Natural killer cell (primary cell): ENCODE measurements around the gene CD276. TPM values are rescaled to one million over a fixed set of nuclear protein-coding genes. Genes with fewer than 3 reads are reported as not detected.

Experiments
- ATAC-seq, 3 donors: fragments of 150-1000 bp in 2 of 3; fragments of 200-7000 bp in 1 of 3; cut with Tn5 transposase; 1 replicate in 1 of 3; 2 replicates in 2 of 3; pipeline ENCODE4 v1.10.0; 2021; ENCODE audit warnings: mild to moderate bottlenecking in 2 of 3, moderate library complexity in 2 of 3
- DNase-seq, 2 donors: peaks; one replicate each; pipeline versions ENCODE4 v3.0.0 to v3.0.0-alpha.2; 2013 to 2021; ENCODE audit warnings: mixed read lengths in 1 of 2
- H3K27ac ChIP-seq: one replicate; pipeline ENCODE4 v1.5.1; 2013; ENCODE audit warnings: mild to moderate bottlenecking, low read length
- H3K27me3 ChIP-seq: one replicate; pipeline ENCODE4 v1.6.1; 2013; ENCODE audit warnings: low read length; ENCODE audit not compliant: control insufficient read depth, insufficient read depth
- H3K36me3 ChIP-seq: one replicate; pipeline ENCODE4 v1.6.1; 2013; ENCODE audit warnings: low read length; ENCODE audit not compliant: control insufficient read depth, insufficient read depth
- H3K4me1 ChIP-seq: one replicate; pipeline ENCODE4 v1.6.1; 2013; ENCODE audit warnings: low read length; ENCODE audit not compliant: control insufficient read depth, insufficient read depth
- H3K4me3 ChIP-seq: one replicate; pipeline ENCODE4 v1.5.1; 2013; ENCODE audit warnings: low read length
- H3K9me3 ChIP-seq: one replicate; pipeline ENCODE4 v1.6.1; 2013; ENCODE audit warnings: low read length; ENCODE audit not compliant: control insufficient read depth, insufficient read depth
- H3K27ac Mint-ChIP-seq, 2 donors: one replicate each; pipeline ENCODE4 v1.8.0; 2022; ENCODE audit warnings: mild to moderate bottlenecking in 2 of 2, mixed read lengths in 2 of 2, moderate library complexity in 1 of 2
- H3K27me3 Mint-ChIP-seq, 2 donors: one replicate each; pipeline ENCODE4 v1.8.0; 2022; ENCODE audit warnings: low read depth in 2 of 2, mixed read lengths in 2 of 2
- H3K36me3 Mint-ChIP-seq: one replicate; pipeline ENCODE4 v1.8.0; 2022; ENCODE audit warnings: mixed read lengths
- H3K4me1 Mint-ChIP-seq, 2 donors: one replicate each; pipeline ENCODE4 v1.8.0; 2022; ENCODE audit warnings: mixed read lengths in 2 of 2
- H3K4me3 Mint-ChIP-seq: one replicate; pipeline ENCODE4 v1.8.0; 2022; ENCODE audit warnings: mild to moderate bottlenecking, moderate library complexity, mixed read lengths
- H3K9me3 Mint-ChIP-seq, 2 donors: one replicate each; pipeline ENCODE4 v1.8.0; 2022; ENCODE audit warnings: mixed read lengths in 2 of 2
- WGBS: methylation state at CpG from one replicate; pipeline ENCODE4 v1.1.7; 2013; ENCODE audit warnings: missing lambda C conversion rate; ENCODE audit not compliant: insufficient coverage; 5-methylcytosine and 5-hydroxymethylcytosine counted together
- intact Hi-C: fragments of 100-400 bp; cut with micrococcal nuclease; formaldehyde crosslinking; loops from one replicate; pipeline ENCODE4 v1.14.2; 2022
- total RNA-seq, 4 donors: library from RNA; stranded (reverse); fragments of 120-200 nt in 1 of 4; gene quantifications; one replicate each; pipeline versions ENCODE4 v1.2.3 to v1.2.4, GENCODE V29; 2013 to 2022
- TF ChIP-seq, protein P1 (sequence below): fragments of 200-600 bp; IDR thresholded peaks from one replicate; pipeline ENCODE4 v1.8.0; 2022; ENCODE audit warnings: antibody characterized with exemption

CD276 gene
- total RNA-seq, 3 donors from 2014 or later (not counting 1 experiment from before 2014, with no cell fraction given): not detected

DNA sequence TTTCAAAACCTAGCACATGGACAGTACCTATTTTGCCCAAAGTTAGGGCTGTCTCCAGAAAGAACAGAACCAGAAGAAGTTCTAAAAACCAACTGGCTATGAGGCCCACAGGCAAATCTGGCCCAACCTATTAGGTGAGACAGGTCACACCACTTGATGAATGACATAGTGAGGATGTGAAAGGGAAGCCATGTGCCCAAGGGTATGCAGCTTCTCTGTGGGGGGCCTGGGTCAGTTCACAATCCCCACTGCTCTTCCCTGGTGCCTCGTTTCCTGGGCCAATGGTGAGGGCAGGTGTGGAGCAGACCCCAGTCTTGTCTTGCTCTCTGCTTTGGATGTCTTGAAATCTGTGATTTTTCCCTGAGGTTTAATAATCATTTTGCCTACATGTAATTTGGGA lies 60.1 kb downstream of the CD276 start:
- WGBS: 50% methylated on average over 1 of the region's 1 CpG
- Histone ChIP-seq H3K27me3 (no peaks in the 10 kb centered on the region), H3K36me3 (no peaks in the 10 kb centered on the region), H3K27ac (no peak overlapping the region), H3K9me3 (no peaks in the 10 kb centered on the region), H3K4me3 (no peak overlapping the region), H3K4me1 (no peaks in the 10 kb centered on the region)
- ATAC-seq (no peak), DNase-seq (no peak)
- TF ChIP-seq, protein P1, sequence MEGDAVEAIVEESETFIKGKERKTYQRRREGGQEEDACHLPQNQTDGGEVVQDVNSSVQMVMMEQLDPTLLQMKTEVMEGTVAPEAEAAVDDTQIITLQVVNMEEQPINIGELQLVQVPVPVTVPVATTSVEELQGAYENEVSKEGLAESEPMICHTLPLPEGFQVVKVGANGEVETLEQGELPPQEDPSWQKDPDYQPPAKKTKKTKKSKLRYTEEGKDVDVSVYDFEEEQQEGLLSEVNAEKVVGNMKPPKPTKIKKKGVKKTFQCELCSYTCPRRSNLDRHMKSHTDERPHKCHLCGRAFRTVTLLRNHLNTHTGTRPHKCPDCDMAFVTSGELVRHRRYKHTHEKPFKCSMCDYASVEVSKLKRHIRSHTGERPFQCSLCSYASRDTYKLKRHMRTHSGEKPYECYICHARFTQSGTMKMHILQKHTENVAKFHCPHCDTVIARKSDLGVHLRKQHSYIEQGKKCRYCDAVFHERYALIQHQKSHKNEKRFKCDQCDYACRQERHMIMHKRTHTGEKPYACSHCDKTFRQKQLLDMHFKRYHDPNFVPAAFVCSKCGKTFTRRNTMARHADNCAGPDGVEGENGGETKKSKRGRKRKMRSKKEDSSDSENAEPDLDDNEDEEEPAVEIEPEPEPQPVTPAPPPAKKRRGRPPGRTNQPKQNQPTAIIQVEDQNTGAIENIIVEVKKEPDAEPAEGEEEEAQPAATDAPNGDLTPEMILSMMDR: no peak
- Mint-ChIP-seq H3K4me1 (no peaks in the 10 kb centered on the region), H3K4me3 (no peak overlapping the region), H3K27ac (no peak overlapping the region), H3K9me3 (no peaks in the 10 kb centered on the region), H3K36me3 (no peaks in the 10 kb centered on the region), H3K27me3 (peaks cover 15 to 28% of the 10 kb centered on the region in 2 donors)
- intact Hi-C loops: no loop called here

- Mint-ChIP-seq H3K4me1 (no peaks in the 10 kb centered on the region), H3K27me3 (peaks cover 19 to 36% of the 10 kb centered on the region in 2 donors), H3K27ac (no peak overlapping the region), H3K36me3 (no peaks in the 10 kb centered on the region), H3K4me3 (no peak overlapping the region), H3K9me3 (no peaks in the 10 kb centered on the region)
- intact Hi-C loops: no loop called here
- Histone ChIP-seq H3K27ac (no peak overlapping the region), H3K36me3 (no peaks in the 10 kb centered on the region), H3K9me3 (no peaks in the 10 kb centered on the region), H3K27me3 (no peaks in the 10 kb centered on the region), H3K4me1 (no peaks in the 10 kb centered on the region), H3K4me3 (no peak overlapping the region)
- 55% methylated on average over 7 of the region's 7 CpGs for WGBS
- DNase-seq (no peak), ATAC-seq (no peak)
- TF ChIP-seq, protein P1: no peak
These were observed 60.9 kb downstream of the CD276 start for GRCh38 chr15:73745073-73745472.

DNA sequence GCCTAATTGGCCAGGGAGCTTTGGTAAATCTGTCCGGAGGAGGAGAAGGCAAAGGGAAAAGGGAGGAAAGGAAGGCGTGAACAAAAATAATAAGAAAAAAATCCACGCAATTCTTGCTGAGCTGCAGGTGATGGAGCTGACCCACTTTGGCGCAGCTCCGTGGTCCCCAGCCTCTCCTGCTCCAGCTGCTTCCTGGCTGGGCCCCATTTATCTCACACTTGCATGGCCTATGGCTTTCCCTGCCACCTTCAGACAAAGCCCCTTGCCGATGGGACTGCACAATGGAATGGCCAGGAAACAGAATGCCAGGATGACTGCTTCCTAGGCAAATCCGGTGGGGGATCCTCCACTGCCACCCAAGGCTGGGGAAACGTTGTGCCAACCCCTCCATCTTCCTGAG lies 62.1 kb downstream of the CD276 start:
- DNase-seq: no peak
- no peaks in the 10 kb centered on the region for H3K9me3 Mint-ChIP-seq
- TF ChIP-seq, protein P1: no peak
- WGBS: 41% methylated on average over 8 of the region's 8 CpGs
- Histone ChIP-seq H3K9me3 (no peaks in the 10 kb centered on the region), H3K36me3 (no peaks in the 10 kb centered on the region), H3K27ac (no peak overlapping the region), H3K4me1 (no peaks in the 10 kb centered on the region), H3K27me3 (peaks cover 4% of the 10 kb centered on the region), H3K4me3 (no peak overlapping the region)
- peaks cover 27 to 42% of the 10 kb centered on the region in 2 donors for H3K27me3 Mint-ChIP-seq
- H3K4me1 Mint-ChIP-seq: no peaks in the 10 kb centered on the region
- no peak overlapping the region for H3K27ac Mint-ChIP-seq
- H3K4me3 Mint-ChIP-seq: no peak overlapping the region
- no peaks in the 10 kb centered on the region for H3K36me3 Mint-ChIP-seq
- intact Hi-C loops: no loop called here
- no peak for ATAC-seq

GRCh38 chr15:73746883-73747282 lies 62.7 kb downstream of the CD276 start:
- no peaks in the 10 kb centered on the region for H3K4me1 Mint-ChIP-seq
- WGBS: 26% methylated on average over 7 of the region's 7 CpGs
- H3K4me3 Mint-ChIP-seq: no peak overlapping the region
- TF ChIP-seq, protein P1: no peak
- Histone ChIP-seq H3K27ac (no peak overlapping the region), H3K9me3 (no peaks in the 10 kb centered on the region), H3K4me3 (no peak overlapping the region), H3K27me3 (peaks cover 7% of the 10 kb centered on the region), H3K36me3 (no peaks in the 10 kb centered on the region), H3K4me1 (no peaks in the 10 kb centered on the region)
- H3K9me3 Mint-ChIP-seq: no peaks in the 10 kb centered on the region
- no peak overlapping the region for H3K27ac Mint-ChIP-seq
- no peaks in the 10 kb centered on the region for H3K36me3 Mint-ChIP-seq
- peaks cover 30 to 42% of the 10 kb centered on the region in 2 donors for H3K27me3 Mint-ChIP-seq
- DNase-seq (no peak), ATAC-seq (no peak)
- intact Hi-C loops: no loop called here
